ENCODE data around the gene FLRT2. TPM values are rescaled to one million over a fixed set of nuclear protein-coding genes. Genes with fewer than 3 reads are reported as not detected.

The FLRT2 gene
- total and polyA plus RNA-seq, 9 of the 15 experiments (the other 6 are each of a cell fraction or from before 2014, with no cell fraction given) = 0.02 TPM; not detected in 8

DNA sequence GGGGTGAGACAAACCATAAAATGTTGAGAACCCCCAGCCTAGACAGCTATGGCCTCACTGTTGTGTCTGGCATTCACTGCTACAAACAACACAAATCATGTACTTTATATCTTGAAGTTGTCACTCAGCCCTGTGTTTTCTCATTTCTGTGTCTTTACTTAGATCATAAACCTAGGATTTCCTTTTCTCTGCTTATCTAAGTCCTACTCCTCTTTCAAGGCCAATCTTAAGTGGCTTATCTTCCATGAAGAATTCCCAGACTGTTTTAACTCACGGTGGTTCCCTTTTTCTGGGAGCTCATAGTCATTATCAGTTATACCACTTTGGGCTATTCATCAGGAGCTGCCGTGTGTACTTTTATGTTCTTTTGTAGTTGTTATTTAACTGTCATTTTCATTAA, 42.1 kb downstream of the FLRT2 start:
- Histone ChIP-seq H2AFZ (ENCODE audit: low read depth, low read length) (no peak overlapping the region), H3K27me3 (ENCODE audit: control insufficient read depth in 2 of 2, insufficient read depth in 2 of 2, low read length in 2 of 2) (no peaks in the 10 kb centered on the region), H3K4me3 (no peak overlapping the region), H3K9ac (ENCODE audit: insufficient read depth in 1 of 2, low read depth in 2 of 2, low read length in 2 of 2) (no peak overlapping the region), H3K9me1 (ENCODE audit: control insufficient read depth, insufficient read depth, low read length) (no peaks in the 10 kb centered on the region), H3K79me2 (ENCODE audit: control insufficient read depth, insufficient read depth, low read length) (no peaks in the 10 kb centered on the region), H3K27ac (ENCODE audit: extremely low read depth, low read depth, low read length) (no peak overlapping the region), H4K20me1 (replicated peaks; ENCODE audit: control insufficient read depth, insufficient read depth, low read length) (no peaks in the 10 kb centered on the region), H3K9me3 (replicated peaks; ENCODE audit: control insufficient read depth, insufficient read depth, low read depth, low read length) (no peaks in the 10 kb centered on the region), H3K36me3 (ENCODE audit: control insufficient read depth, insufficient read depth, low read length) (no peaks in the 10 kb centered on the region), H3K4me1 (replicated peaks in 1 of 2; ENCODE audit: control insufficient read depth in 2 of 2, insufficient read depth in 2 of 2, low read length in 2 of 2) (no peaks in the 10 kb centered on the region), H3K4me2 (ENCODE audit: insufficient read depth, low read length) (no peak overlapping the region)
- ChIA-PET CTCF (ENCODE audit: low intra/inter-chr PET ratio) (no interaction called here), POLR2A (no interaction called here)
- intact Hi-C loops (cut with micrococcal nuclease) = no loop called here
- no TSS peak for BruUV-seq (replicated peaks)
- in situ Hi-C loops (cut with MboI) = no loop called here
- TF ChIP-seq ATF7 (IDR thresholded peaks at IDR 0.05) = no peak
- TF ChIP-seq, protein P1, sequence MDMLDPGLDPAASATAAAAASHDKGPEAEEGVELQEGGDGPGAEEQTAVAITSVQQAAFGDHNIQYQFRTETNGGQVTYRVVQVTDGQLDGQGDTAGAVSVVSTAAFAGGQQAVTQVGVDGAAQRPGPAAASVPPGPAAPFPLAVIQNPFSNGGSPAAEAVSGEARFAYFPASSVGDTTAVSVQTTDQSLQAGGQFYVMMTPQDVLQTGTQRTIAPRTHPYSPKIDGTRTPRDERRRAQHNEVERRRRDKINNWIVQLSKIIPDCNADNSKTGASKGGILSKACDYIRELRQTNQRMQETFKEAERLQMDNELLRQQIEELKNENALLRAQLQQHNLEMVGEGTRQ (CRISPR knock-in tag; IDR thresholded peaks at IDR 0.05) = no peak
- no peak for TF ChIP-seq SRF (CRISPR knock-in tag; IDR thresholded peaks at IDR 0.05)
- no peak for TF ChIP-seq SRSF1 (IDR thresholded peaks at IDR 0.05; ENCODE audit: low read depth, low read length)
- TF ChIP-seq JUND (IDR thresholded peaks at IDR 0.05; ENCODE audit: borderline replicate concordance, low read depth, low read length) = no peak
- TF ChIP-seq JUND (tag; IDR thresholded peaks at IDR 0.05; ENCODE audit: borderline replicate concordance, low read depth, low read length) = no peak
- TF ChIP-seq, protein P2, sequence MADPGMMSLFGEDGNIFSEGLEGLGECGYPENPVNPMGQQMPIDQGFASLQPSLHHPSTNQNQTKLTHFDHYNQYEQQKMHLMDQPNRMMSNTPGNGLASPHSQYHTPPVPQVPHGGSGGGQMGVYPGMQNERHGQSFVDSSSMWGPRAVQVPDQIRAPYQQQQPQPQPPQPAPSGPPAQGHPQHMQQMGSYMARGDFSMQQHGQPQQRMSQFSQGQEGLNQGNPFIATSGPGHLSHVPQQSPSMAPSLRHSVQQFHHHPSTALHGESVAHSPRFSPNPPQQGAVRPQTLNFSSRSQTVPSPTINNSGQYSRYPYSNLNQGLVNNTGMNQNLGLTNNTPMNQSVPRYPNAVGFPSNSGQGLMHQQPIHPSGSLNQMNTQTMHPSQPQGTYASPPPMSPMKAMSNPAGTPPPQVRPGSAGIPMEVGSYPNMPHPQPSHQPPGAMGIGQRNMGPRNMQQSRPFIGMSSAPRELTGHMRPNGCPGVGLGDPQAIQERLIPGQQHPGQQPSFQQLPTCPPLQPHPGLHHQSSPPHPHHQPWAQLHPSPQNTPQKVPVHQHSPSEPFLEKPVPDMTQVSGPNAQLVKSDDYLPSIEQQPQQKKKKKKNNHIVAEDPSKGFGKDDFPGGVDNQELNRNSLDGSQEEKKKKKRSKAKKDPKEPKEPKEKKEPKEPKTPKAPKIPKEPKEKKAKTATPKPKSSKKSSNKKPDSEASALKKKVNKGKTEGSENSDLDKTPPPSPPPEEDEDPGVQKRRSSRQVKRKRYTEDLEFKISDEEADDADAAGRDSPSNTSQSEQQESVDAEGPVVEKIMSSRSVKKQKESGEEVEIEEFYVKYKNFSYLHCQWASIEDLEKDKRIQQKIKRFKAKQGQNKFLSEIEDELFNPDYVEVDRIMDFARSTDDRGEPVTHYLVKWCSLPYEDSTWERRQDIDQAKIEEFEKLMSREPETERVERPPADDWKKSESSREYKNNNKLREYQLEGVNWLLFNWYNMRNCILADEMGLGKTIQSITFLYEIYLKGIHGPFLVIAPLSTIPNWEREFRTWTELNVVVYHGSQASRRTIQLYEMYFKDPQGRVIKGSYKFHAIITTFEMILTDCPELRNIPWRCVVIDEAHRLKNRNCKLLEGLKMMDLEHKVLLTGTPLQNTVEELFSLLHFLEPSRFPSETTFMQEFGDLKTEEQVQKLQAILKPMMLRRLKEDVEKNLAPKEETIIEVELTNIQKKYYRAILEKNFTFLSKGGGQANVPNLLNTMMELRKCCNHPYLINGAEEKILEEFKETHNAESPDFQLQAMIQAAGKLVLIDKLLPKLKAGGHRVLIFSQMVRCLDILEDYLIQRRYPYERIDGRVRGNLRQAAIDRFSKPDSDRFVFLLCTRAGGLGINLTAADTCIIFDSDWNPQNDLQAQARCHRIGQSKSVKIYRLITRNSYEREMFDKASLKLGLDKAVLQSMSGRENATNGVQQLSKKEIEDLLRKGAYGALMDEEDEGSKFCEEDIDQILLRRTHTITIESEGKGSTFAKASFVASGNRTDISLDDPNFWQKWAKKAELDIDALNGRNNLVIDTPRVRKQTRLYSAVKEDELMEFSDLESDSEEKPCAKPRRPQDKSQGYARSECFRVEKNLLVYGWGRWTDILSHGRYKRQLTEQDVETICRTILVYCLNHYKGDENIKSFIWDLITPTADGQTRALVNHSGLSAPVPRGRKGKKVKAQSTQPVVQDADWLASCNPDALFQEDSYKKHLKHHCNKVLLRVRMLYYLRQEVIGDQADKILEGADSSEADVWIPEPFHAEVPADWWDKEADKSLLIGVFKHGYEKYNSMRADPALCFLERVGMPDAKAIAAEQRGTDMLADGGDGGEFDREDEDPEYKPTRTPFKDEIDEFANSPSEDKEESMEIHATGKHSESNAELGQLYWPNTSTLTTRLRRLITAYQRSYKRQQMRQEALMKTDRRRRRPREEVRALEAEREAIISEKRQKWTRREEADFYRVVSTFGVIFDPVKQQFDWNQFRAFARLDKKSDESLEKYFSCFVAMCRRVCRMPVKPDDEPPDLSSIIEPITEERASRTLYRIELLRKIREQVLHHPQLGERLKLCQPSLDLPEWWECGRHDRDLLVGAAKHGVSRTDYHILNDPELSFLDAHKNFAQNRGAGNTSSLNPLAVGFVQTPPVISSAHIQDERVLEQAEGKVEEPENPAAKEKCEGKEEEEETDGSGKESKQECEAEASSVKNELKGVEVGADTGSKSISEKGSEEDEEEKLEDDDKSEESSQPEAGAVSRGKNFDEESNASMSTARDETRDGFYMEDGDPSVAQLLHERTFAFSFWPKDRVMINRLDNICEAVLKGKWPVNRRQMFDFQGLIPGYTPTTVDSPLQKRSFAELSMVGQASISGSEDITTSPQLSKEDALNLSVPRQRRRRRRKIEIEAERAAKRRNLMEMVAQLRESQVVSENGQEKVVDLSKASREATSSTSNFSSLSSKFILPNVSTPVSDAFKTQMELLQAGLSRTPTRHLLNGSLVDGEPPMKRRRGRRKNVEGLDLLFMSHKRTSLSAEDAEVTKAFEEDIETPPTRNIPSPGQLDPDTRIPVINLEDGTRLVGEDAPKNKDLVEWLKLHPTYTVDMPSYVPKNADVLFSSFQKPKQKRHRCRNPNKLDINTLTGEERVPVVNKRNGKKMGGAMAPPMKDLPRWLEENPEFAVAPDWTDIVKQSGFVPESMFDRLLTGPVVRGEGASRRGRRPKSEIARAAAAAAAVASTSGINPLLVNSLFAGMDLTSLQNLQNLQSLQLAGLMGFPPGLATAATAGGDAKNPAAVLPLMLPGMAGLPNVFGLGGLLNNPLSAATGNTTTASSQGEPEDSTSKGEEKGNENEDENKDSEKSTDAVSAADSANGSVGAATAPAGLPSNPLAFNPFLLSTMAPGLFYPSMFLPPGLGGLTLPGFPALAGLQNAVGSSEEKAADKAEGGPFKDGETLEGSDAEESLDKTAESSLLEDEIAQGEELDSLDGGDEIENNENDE (IDR thresholded peaks at IDR 0.05; ENCODE audit: low read depth, low read length) = no peak
- no peak for TF ChIP-seq DACH1 (IDR thresholded peaks at IDR 0.05; ENCODE audit: partially characterized antibody)
- TF ChIP-seq ZFX (CRISPR knock-in tag; IDR thresholded peaks at IDR 0.05) = no peak
- TF ChIP-seq, protein P3, sequence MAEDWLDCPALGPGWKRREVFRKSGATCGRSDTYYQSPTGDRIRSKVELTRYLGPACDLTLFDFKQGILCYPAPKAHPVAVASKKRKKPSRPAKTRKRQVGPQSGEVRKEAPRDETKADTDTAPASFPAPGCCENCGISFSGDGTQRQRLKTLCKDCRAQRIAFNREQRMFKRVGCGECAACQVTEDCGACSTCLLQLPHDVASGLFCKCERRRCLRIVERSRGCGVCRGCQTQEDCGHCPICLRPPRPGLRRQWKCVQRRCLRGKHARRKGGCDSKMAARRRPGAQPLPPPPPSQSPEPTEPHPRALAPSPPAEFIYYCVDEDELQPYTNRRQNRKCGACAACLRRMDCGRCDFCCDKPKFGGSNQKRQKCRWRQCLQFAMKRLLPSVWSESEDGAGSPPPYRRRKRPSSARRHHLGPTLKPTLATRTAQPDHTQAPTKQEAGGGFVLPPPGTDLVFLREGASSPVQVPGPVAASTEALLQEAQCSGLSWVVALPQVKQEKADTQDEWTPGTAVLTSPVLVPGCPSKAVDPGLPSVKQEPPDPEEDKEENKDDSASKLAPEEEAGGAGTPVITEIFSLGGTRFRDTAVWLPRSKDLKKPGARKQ (CRISPR knock-in tag; IDR thresholded peaks at IDR 0.05) = no peak
- no peak for ATAC-seq
- FAIRE-seq = no peak
- DNase-seq (ENCODE audit: extremely low read depth in 1 of 4, low spot score in 3 of 4) = no peak
- WGBS (ENCODE audit: insufficient coverage, low coverage, missing lambda C conversion rate) = 0% methylated on average over 2 of the region's 2 CpGs

Measured in K562 (cell line).